Ovary (tissue), 3 donors: Measurements from ENCODE around the gene FAM13A.

Source experiments
- CTCF ChIP-seq, 3 donors: fragments of 450-650 bp in 2 of 3; fragments of 200-600 bp in 1 of 3; IDR thresholded peaks; one replicate each; pipeline versions ENCODE4 v1.5.1 to v1.8.0; 2016 to 2022; ENCODE audit warnings: antibody characterized with exemption in 3 of 3, mild to moderate bottlenecking in 1 of 3
- EP300 ChIP-seq: sonication (generic); formaldehyde crosslinking; IDR thresholded peaks from one replicate; pipeline ENCODE4 v1.6.1; 2017; ENCODE audit warnings: antibody characterized with exemption
- donor health status: DM: no; HTN: no; CAD: no.

- TF ChIP-seq EP300 = no peak
- TF ChIP-seq CTCF (IDR thresholded peaks at IDR 0.05) = no peak
Observed at GRCh38 chr4:88858752-88859151, 198.2 kb downstream of the FAM13A start.
